ENCODE results near the gene SLAMF8. TPM values are rescaled to one million over a fixed set of nuclear protein-coding genes. Genes with fewer than 3 reads are reported as not detected.

Gene SLAMF8
- total RNA-seq, 1 experiment from 2014 or later, result not detected

DNA sequence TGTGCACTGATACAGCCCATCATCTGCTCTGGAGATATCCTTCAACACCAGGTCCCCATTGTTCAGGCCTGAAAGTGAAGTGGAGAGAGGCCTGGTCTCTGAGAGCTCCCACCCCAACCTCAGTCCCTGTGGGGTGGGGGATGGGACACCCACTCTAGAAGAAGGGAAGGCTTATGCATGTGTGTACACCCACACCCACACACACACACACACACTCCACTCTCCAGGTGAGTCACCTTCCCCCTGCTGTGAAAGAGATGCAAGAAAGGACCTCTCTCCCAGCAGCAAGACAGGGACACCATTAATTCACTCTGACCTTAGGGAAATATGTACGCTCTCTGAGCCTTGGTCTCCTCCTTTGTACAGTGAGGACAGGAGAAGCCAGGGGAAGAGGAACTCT lies 29.9 kb downstream of the SLAMF8 start:
- Histone ChIP-seq H3K9me3 (no peaks in the 10 kb centered on the region), H3K4me1 (no peaks in the 10 kb centered on the region), H3K4me3 (ENCODE audit: low read depth, low read length) (no peak overlapping the region), H3K27me3 (replicated peaks; ENCODE audit: control insufficient read depth, insufficient read depth, low read length) (no peaks in the 10 kb centered on the region; the same call in 1 of the 2 replicates), H3K36me3 (ENCODE audit: control insufficient read depth, insufficient read depth, low read length) (no peaks in the 10 kb centered on the region)
- no peaks in the 10 kb centered on the region for H3K36me3 Mint-ChIP-seq (ENCODE audit: insufficient read depth, unreplicated experiment)
- peaks cover 5% of the 10 kb centered on the region for H3K27me3 Mint-ChIP-seq (ENCODE audit: insufficient read depth, unreplicated experiment)
- DNase-seq, result no peak
- no TSS peak for BruUV-seq (replicated peaks)
- ChIA-PET CTCF (interaction anchor here (0.8 to 1.1 kb wide), 2 partner anchors 58 to 151 kb away, joined by 3 to 5 read pairs; no protein-coding TSS in a partner anchor), POLR2A (interaction anchor here (0.6 kb wide), 1 partner anchor 1582 kb away, joined by 3 read pairs; no protein-coding TSS in a partner anchor)
- H3K9me3 Mint-ChIP-seq (ENCODE audit: unreplicated experiment), result no peaks in the 10 kb centered on the region
- H3K27ac Mint-ChIP-seq (ENCODE audit: unreplicated experiment), result no peak overlapping the region
- H3K4me1 Mint-ChIP-seq (ENCODE audit: low read depth, unreplicated experiment), result peaks cover 7% of the 10 kb centered on the region
- intact Hi-C loops (cut with micrococcal nuclease; ENCODE audit: unreplicated experiment), result no loop called here
- no peak overlapping the region for H3K4me3 Mint-ChIP-seq (ENCODE audit: unreplicated experiment)
- TF ChIP-seq, protein P1, sequence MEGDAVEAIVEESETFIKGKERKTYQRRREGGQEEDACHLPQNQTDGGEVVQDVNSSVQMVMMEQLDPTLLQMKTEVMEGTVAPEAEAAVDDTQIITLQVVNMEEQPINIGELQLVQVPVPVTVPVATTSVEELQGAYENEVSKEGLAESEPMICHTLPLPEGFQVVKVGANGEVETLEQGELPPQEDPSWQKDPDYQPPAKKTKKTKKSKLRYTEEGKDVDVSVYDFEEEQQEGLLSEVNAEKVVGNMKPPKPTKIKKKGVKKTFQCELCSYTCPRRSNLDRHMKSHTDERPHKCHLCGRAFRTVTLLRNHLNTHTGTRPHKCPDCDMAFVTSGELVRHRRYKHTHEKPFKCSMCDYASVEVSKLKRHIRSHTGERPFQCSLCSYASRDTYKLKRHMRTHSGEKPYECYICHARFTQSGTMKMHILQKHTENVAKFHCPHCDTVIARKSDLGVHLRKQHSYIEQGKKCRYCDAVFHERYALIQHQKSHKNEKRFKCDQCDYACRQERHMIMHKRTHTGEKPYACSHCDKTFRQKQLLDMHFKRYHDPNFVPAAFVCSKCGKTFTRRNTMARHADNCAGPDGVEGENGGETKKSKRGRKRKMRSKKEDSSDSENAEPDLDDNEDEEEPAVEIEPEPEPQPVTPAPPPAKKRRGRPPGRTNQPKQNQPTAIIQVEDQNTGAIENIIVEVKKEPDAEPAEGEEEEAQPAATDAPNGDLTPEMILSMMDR (IDR thresholded peaks at IDR 0.05; ENCODE audit: insufficient read depth in 1 of 2, low read depth in 1 of 2, low read length in 1 of 2, severe bottlenecking in 1 of 2, unreplicated experiment in 1 of 2), result no peak

DNA sequence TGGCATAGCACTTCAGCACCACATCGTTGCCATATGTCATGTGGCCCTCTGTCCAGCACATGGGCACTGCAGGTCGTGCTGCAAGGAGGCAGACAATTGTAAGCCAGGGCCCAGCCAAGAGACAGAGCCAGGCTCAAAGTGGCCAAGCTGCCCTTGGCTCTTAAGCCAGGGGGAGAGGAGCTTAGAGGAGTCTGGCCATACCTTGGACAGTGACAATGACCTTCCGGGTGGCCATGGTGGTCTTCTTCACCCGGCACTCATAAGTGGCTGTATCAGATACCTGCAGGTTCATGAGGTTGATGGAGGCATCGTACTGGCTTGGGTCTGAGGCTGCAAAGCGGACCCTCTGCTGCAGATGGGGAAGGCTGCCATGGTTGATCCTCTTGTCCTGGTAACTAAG lies 31.2 kb downstream of the SLAMF8 start:
- no peaks in the 10 kb centered on the region for H3K4me1 ChIP-seq
- peaks cover 5% of the 10 kb centered on the region for H3K27me3 Mint-ChIP-seq (ENCODE audit: insufficient read depth, unreplicated experiment)
- no TSS peak for BruUV-seq (replicated peaks)
- POLR2A ChIA-PET, result no interaction called here
- no peak overlapping the region for H3K4me3 ChIP-seq (ENCODE audit: low read depth, low read length)
- CTCF ChIA-PET, result interaction anchor here (1.1 kb wide), 1 partner anchor 150 kb away, joined by 3 read pairs; no protein-coding TSS in a partner anchor
- no peaks in the 10 kb centered on the region for H3K9me3 ChIP-seq
- intact Hi-C loops (cut with micrococcal nuclease; ENCODE audit: unreplicated experiment), result no loop called here
- H3K4me3 Mint-ChIP-seq (ENCODE audit: unreplicated experiment), result no peak overlapping the region
- no peaks in the 10 kb centered on the region for H3K9me3 Mint-ChIP-seq (ENCODE audit: unreplicated experiment)
- peaks cover 7% of the 10 kb centered on the region for H3K4me1 Mint-ChIP-seq (ENCODE audit: low read depth, unreplicated experiment)
- H3K27ac Mint-ChIP-seq (ENCODE audit: unreplicated experiment), result no peak overlapping the region
- no peak for DNase-seq
- no peaks in the 10 kb centered on the region for H3K36me3 ChIP-seq (ENCODE audit: control insufficient read depth, insufficient read depth, low read length)
- TF ChIP-seq, protein P1 (IDR thresholded peaks at IDR 0.05; ENCODE audit: insufficient read depth in 1 of 2, low read depth in 1 of 2, low read length in 1 of 2, severe bottlenecking in 1 of 2, unreplicated experiment in 1 of 2), result no peak
- H3K27me3 ChIP-seq (replicated peaks; ENCODE audit: control insufficient read depth, insufficient read depth, low read length), result no peaks in the 10 kb centered on the region; the same call in none of the 2 replicates
- H3K36me3 Mint-ChIP-seq (ENCODE audit: insufficient read depth, unreplicated experiment), result no peaks in the 10 kb centered on the region

DNA sequence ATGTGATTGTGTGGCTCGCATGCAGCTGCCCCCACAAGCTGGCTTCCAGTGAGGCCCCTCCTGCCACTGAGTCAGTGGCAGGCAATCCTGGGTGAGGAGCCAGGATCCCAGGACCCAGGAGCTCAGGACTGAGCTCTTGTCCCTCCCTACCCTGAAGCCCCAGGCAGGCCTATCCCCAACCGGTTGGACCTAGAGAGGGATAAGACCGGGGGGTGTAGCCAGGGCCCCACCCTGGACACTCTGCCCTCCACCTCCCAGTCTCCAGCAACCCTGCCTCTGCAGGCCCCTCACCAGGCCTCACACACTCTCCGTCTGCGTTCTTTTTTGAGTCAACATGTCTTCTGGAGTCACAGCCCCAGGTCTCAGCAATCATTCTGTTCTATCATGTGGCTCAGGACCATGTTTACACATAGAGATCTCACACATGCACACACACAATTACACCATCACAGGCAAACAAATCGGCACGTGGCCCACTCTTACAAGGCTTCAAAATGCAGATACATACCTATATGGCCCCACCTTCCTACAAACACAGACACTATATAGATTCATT lies 33.2 kb downstream of the SLAMF8 start:
- H3K27ac Mint-ChIP-seq (ENCODE audit: unreplicated experiment), result no peak overlapping the region
- peaks cover 5% of the 10 kb centered on the region for H3K27me3 Mint-ChIP-seq (ENCODE audit: insufficient read depth, unreplicated experiment)
- H3K4me1 ChIP-seq, result no peaks in the 10 kb centered on the region
- intact Hi-C loops (cut with micrococcal nuclease; ENCODE audit: unreplicated experiment), result no loop called here
- no peaks in the 10 kb centered on the region; the same call in none of the 2 replicates for H3K27me3 ChIP-seq (replicated peaks; ENCODE audit: control insufficient read depth, insufficient read depth, low read length)
- H3K4me3 ChIP-seq (ENCODE audit: low read depth, low read length), result no peak overlapping the region
- DNase-seq, result no peak
- H3K4me1 Mint-ChIP-seq (ENCODE audit: low read depth, unreplicated experiment), result no peaks in the 10 kb centered on the region
- no peaks in the 10 kb centered on the region for H3K9me3 ChIP-seq
- BruUV-seq (replicated peaks), result no TSS peak
- no peaks in the 10 kb centered on the region for H3K36me3 Mint-ChIP-seq (ENCODE audit: insufficient read depth, unreplicated experiment)
- CTCF ChIA-PET, result no interaction called here
- no peaks in the 10 kb centered on the region for H3K36me3 ChIP-seq (ENCODE audit: control insufficient read depth, insufficient read depth, low read length)
- POLR2A ChIA-PET, result no interaction called here
- no peak overlapping the region for H3K4me3 Mint-ChIP-seq (ENCODE audit: unreplicated experiment)
- TF ChIP-seq, protein P1 (IDR thresholded peaks at IDR 0.05; ENCODE audit: insufficient read depth in 1 of 2, low read depth in 1 of 2, low read length in 1 of 2, severe bottlenecking in 1 of 2, unreplicated experiment in 1 of 2), result no peak
- no peaks in the 10 kb centered on the region for H3K9me3 Mint-ChIP-seq (ENCODE audit: unreplicated experiment)
